Measurements from ENCODE around the gene RGS19.

RGS19 gene

DNA sequence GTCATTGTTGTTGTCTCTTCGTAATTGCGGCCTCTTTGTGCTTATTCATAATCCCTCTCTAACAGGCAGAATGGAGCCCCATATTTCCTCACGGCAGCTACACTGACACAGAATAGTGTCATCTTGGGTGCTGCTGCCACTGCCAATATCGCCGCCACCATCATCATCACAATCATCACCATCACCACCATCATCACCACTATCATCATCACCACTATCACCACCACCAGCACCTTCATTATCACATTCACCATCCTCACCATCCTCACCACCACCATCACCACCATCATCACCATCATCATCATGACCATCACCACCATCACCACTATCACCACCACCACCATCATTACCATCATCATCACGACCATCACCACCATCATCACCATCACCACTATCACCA, 17.2 kb upstream of the RGS19 start:
- no peak for TF ChIP-seq CTCF (IDR thresholded peaks at IDR 0.05)
- Histone ChIP-seq H3K4me3 (no peak overlapping the region), H3K27ac (no peak overlapping the region)
- DNase-seq (ENCODE audit: low spot score), result no peak

DNA sequence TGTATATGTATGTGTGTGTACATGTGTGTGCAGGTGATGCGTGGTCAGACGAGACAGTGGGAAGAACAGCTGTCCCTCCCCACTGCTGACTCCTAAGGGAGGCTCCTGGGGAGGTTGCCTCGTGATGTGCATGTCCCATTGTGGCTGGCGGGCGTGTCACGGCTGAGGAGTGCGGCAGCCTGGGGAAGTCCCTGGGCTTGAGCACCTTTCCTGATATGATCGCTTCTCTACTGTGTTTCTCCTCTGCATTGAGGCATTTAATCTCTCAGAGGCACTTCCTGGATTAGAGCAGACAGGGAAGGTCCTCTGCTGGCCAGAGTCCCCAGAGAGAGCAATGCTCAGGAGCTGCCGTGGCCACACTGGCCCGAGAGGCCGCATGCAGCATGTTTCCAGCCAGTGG, 16.6 kb upstream of the RGS19 start:
- H3K27ac ChIP-seq, result no peak overlapping the region
- TF ChIP-seq CTCF (IDR thresholded peaks at IDR 0.05), result no peak

GRCh38 chr20:64095455-64095854, 16.1 kb upstream of the RGS19 start:
- no peak for TF ChIP-seq CTCF (IDR thresholded peaks at IDR 0.05)
- no peak overlapping the region for H3K4me3 ChIP-seq
- DNase-seq (ENCODE audit: low spot score), result no peak

More for the DNA sequence above, 16.6 kb upstream of the RGS19 start:
- H3K4me3 ChIP-seq, result no peak overlapping the region
- no peak for DNase-seq (ENCODE audit: low spot score)

DNA sequence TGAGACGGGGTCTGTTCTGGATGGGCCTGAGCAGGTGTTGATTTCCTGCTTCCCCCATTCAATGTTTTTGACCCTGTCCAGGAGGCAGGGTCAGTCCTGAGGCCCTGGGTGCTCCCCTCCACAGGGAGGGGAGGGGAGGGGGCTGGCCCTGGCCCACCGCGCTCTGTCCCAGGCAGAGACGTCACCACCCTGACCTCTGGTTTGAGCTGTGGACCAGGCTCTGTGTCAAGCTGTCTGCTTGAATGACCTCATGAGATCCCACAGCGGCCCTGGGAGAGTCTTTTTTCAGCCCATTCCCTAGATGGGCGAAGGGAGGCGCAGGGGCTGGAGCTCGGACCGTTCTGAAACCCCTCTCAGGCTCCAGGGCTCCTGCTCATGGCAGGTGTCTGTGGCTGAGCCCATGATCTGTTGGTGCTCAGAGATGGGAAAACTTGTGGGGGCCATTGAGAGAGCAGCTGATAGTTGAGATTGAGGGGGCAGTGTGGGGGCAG, 13.7 kb upstream of the RGS19 start:
- Histone ChIP-seq H3K27ac (no peak overlapping the region), H3K4me3 (no peak overlapping the region)
- no peak for DNase-seq (ENCODE audit: low spot score)
- no peak for TF ChIP-seq CTCF (IDR thresholded peaks at IDR 0.05)

More at GRCh38 chr20:64095455-64095854, 16.1 kb upstream of the RGS19 start:
- H3K27ac ChIP-seq, result no peak overlapping the region

GRCh38 chr20:64092258-64093012, 13.1 kb upstream of the RGS19 start:
- Histone ChIP-seq H3K27ac (no peak overlapping the region), H3K4me3 (no peak overlapping the region)
- no peak for TF ChIP-seq CTCF (IDR thresholded peaks at IDR 0.05)
- DNase-seq (ENCODE audit: low spot score), result no peak

- Histone ChIP-seq H3K4me3 (no peak overlapping the region), H3K27ac (no peak overlapping the region)
- no peak for DNase-seq (ENCODE audit: low spot score)
- TF ChIP-seq CTCF (IDR thresholded peaks at IDR 0.05), result no peak
Measured at GRCh38 chr20:64091770-64092169, 12.5 kb upstream of the RGS19 start.

DNA sequence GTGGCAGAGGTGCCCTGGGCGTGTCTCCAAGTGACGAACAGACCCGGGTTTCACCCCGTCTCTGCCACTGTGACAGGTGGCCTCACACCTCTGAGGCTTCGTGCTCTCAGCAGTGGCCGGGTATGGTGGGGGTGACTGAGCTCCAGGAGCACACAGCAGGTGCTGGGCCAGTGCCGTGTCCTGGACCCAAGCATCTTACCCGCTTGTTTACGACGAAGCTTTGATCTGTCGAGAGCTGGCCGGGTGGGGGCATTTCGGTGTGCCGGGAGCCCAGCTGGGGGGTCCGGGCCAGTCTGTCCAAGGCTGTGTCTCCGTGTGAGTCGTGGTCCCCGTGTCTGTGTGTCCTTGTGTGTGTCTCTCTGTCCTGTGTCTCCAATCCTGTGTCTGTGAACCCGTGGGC, 12.0 kb upstream of the RGS19 start:
- TF ChIP-seq CTCF (IDR thresholded peaks at IDR 0.05), result no peak
- DNase-seq (ENCODE audit: low spot score), result no peak
- Histone ChIP-seq H3K27ac (no peak overlapping the region), H3K4me3 (no peak overlapping the region)
